Ectodermal cell (in vitro differentiated cells): ENCODE results near the gene SLC25A21.
"Not testable (repeated sequence)": the region's sequence is repeated elsewhere in the genome, so short reads cannot be mapped to it uniquely, and the experiment has no call there.

Experiments
- H3K27ac ChIP-seq: 2 replicates; pipeline ENCODE4 v1.7.0; 2013; ENCODE audit warnings: mild to moderate bottlenecking, low read depth, low read length; ENCODE audit not compliant: insufficient read depth, poor library complexity, severe bottlenecking
- H3K27me3 ChIP-seq: 2 replicates; pipeline ENCODE4 v1.7.0; 2013; ENCODE audit warnings: mild to moderate bottlenecking, low read length; ENCODE audit not compliant: insufficient read depth, control insufficient read depth, poor library complexity, severe bottlenecking
- H3K36me3 ChIP-seq: one replicate; pipeline ENCODE4 v1.7.0; 2013; ENCODE audit warnings: low read length; ENCODE audit not compliant: control insufficient read depth, insufficient read depth
- H3K4me1 ChIP-seq: one replicate; pipeline ENCODE4 v1.7.0; 2013; ENCODE audit warnings: low read length; ENCODE audit not compliant: control insufficient read depth, insufficient read depth
- H3K4me3 ChIP-seq: 2 replicates; pipeline ENCODE4 v1.7.0; 2013; ENCODE audit warnings: low read depth, low read length, control low read depth; ENCODE audit not compliant: insufficient read depth
- H3K9me3 ChIP-seq: 2 replicates; pipeline ENCODE4 v1.7.0; 2013; ENCODE audit warnings: mild to moderate bottlenecking, low read length, moderate library complexity; ENCODE audit not compliant: control insufficient read depth
- WGBS, 2 experiments: methylation state at CpG; one replicate each; pipeline ENCODE4 v1.1.7; 2013; ENCODE audit warnings: missing lambda C conversion rate in 2 of 2; 5-methylcytosine and 5-hydroxymethylcytosine counted together

Gene SLC25A21

GRCh38 chr14:36996857-36997590, 175.4 kb downstream of the SLC25A21 start:
- no peak overlapping the region for H3K4me3 ChIP-seq

GRCh38 chr14:36996133-36996856, 176.1 kb downstream of the SLC25A21 start:
- no peaks in the 10 kb centered on the region for H3K9me3 ChIP-seq
- H3K4me3 ChIP-seq = no peak overlapping the region
- 88 to 92% methylated on average over 3 to 4 of the region's 4 CpGs for WGBS, 2 experiments
- no peak overlapping the region for H3K27ac ChIP-seq
- H3K36me3 ChIP-seq = no peaks in the 10 kb centered on the region
- H3K27me3 ChIP-seq = no peaks in the 10 kb centered on the region
- H3K4me1 ChIP-seq = no peaks in the 10 kb centered on the region

More at GRCh38 chr14:36996857-36997590, 175.4 kb downstream of the SLC25A21 start:
- 91 to 95% methylated on average over 5 of the region's 5 CpGs for WGBS, 2 experiments
- no peaks in the 10 kb centered on the region for H3K4me1 ChIP-seq
- H3K36me3 ChIP-seq = no peaks in the 10 kb centered on the region
- no peaks in the 10 kb centered on the region for H3K9me3 ChIP-seq
- no peaks in the 10 kb centered on the region for H3K27me3 ChIP-seq
- H3K27ac ChIP-seq = no peak overlapping the region

DNA sequence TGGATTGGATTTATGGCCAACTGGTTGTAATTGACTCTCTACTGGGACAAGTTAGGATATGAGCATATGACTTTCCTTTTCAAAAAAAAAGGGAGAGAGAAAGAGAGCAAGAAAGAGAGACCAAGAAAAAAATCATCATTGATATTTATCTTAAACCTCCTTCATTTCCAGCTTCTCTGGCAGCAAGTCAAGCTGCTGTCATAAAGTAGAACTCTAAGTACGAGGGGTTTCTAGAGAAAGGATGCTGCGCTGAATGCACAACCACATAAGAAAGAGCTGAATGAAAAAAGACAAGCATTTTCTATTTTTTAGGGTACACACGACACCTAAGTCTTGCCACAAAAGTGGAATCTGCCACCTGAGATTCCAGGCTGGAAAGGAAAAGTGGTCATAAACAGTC, 182.6 kb downstream of the SLC25A21 start:
- Histone ChIP-seq H3K9me3 (no peaks in the 10 kb centered on the region), H3K36me3 (no peaks in the 10 kb centered on the region), H3K27ac (no peak overlapping the region), H3K27me3 (no peaks in the 10 kb centered on the region), H3K4me1 (no peaks in the 10 kb centered on the region), H3K4me3 (no peak overlapping the region)
- 93 to 96% methylated on average over 3 of the region's 3 CpGs for WGBS, 2 experiments

- Histone ChIP-seq H3K27me3 (no peaks in the 10 kb centered on the region), H3K4me1 (no peaks in the 10 kb centered on the region), H3K27ac (no peak overlapping the region), H3K9me3 (no peaks in the 10 kb centered on the region), H3K36me3 (no peaks in the 10 kb centered on the region), H3K4me3 (no peak overlapping the region)
- no CpG with 5 or more reads among the region's 1 CpG for WGBS, 2 experiments
Measured at GRCh38 chr14:36988989-36989388, 183.4 kb downstream of the SLC25A21 start.

DNA sequence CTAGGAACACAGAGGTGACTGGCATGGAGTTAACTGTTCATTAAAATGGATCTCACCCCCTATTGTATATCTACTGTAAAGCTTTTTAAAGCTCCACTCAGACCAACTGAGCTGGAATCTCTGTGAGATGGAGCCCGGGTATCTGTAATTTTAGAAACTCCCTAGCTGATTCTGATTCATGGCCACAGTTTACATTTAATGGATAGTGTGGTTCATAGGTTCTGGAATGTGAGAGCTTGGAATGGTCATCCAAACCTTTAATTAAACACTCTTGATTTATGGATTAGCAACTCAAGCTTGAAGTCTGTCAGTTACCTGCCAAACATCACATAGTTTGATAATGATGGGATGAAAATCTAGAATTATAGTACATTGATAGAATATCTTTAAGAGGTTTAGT, 183.8 kb downstream of the SLC25A21 start:
- H3K4me3 ChIP-seq = no peak overlapping the region
- no peaks in the 10 kb centered on the region for H3K9me3 ChIP-seq
- H3K27ac ChIP-seq = no peak overlapping the region
- H3K27me3 ChIP-seq = no peaks in the 10 kb centered on the region
- 63 to 100% methylated on average over 1 of the region's 1 CpG for WGBS, 2 experiments
- H3K4me1 ChIP-seq = no peaks in the 10 kb centered on the region
- no peaks in the 10 kb centered on the region for H3K36me3 ChIP-seq

- WGBS, 2 experiments = 86 to 91% methylated on average over 2 of the region's 2 CpGs
- Histone ChIP-seq H3K27me3 (no peaks in the 10 kb centered on the region), H3K4me1 (no peaks in the 10 kb centered on the region), H3K9me3 (no peaks in the 10 kb centered on the region), H3K27ac (no peak overlapping the region), H3K4me3 (no peak overlapping the region), H3K36me3 (no peaks in the 10 kb centered on the region)
Measured at GRCh38 chr14:36986407-36986806, 186.0 kb downstream of the SLC25A21 start.

DNA sequence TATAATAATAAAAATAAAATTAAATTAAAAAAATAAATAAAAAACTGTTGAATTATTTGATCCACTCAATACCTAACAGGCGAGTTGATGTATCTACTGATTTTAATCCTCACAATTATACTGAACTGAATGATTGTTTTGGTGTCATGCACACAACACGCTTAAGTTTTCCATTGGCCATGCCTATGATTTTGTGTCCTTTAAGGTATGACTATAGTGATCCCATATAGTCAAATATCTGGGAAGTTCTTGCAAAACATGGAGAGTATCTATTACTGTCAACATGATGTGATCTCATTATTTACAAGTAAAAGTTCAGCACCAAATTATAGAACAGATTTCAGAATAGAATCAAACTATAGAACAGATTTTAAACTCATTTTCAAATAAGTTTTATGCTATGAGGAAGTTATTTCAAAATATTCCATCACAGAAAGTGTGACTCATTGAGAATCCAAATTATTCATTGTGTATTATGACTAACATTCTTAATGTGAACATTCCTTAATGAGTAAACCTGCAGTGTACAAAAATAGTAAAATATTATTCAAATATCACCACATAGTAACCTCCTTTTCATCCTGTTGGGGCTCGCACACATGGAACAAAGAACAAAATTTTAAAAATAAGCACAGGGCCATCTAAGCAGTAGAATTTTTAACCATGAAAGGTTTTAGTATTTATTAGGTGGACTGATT, 190.4 kb downstream of the SLC25A21 start:
- WGBS, 2 experiments = 86 to 100% methylated on average over 1 to 3 of the region's 3 CpGs
- Histone ChIP-seq H3K27me3 (no peaks in the 10 kb centered on the region), H3K4me3 (no peak overlapping the region), H3K36me3 (no peaks in the 10 kb centered on the region), H3K9me3 (no peaks in the 10 kb centered on the region), H3K4me1 (no peaks in the 10 kb centered on the region), H3K27ac (no peak overlapping the region)

GRCh38 chr14:36980413-36980812, 192.0 kb downstream of the SLC25A21 start:
- H3K4me3 ChIP-seq, H3K27me3 ChIP-seq, H3K9me3 ChIP-seq, H3K27ac ChIP-seq, H3K36me3 ChIP-seq, H3K4me1 ChIP-seq: not testable (repeated sequence)
- 88 to 90% methylated on average over 4 of the region's 4 CpGs for whole genome bisulfite sequencing, 2 experiments

GRCh38 chr14:36979863-36980262, 192.5 kb downstream of the SLC25A21 start:
- WGBS, 2 experiments = 83 to 94% methylated on average over 1 to 3 of the region's 3 CpGs
- no peak overlapping the region for H3K27ac ChIP-seq
- H3K9me3 ChIP-seq = no peaks in the 10 kb centered on the region
- H3K4me1 ChIP-seq = no peaks in the 10 kb centered on the region
- no peak overlapping the region for H3K4me3 ChIP-seq
- H3K36me3 ChIP-seq = no peaks in the 10 kb centered on the region
- H3K27me3 ChIP-seq = no peaks in the 10 kb centered on the region

- H3K27me3 ChIP-seq = no peaks in the 10 kb centered on the region
- H3K4me1 ChIP-seq = no peaks in the 10 kb centered on the region
- H3K27ac ChIP-seq = no peak overlapping the region
- H3K9me3 ChIP-seq = no peaks in the 10 kb centered on the region
- 77 to 82% methylated on average over 5 of the region's 5 CpGs for WGBS, 2 experiments
- H3K36me3 ChIP-seq = no peaks in the 10 kb centered on the region
- no peak overlapping the region for H3K4me3 ChIP-seq
Measured at GRCh38 chr14:36976571-36977023, 195.8 kb downstream of the SLC25A21 start.
